ENCODE results near the gene ETV2. TPM values are rescaled to one million over a fixed set of nuclear protein-coding genes. Genes with fewer than 3 reads are reported as not detected.

ETV2 gene
- total RNA-seq, 1 experiment from 2014 or later = 0.73 TPM

GRCh38 chr19:35629332-35629633, 12.3 kb upstream of the ETV2 start:
- DNase-seq (ENCODE audit: low spot score) = no peak
- intact Hi-C loops (cut with micrococcal nuclease; ENCODE audit: unreplicated experiment) = no loop called here
- H3K36me3 ChIP-seq (ENCODE audit: insufficient read depth, low read length, poor library complexity, severe bottlenecking) = peaks cover 37% of the 10 kb centered on the region
- POLR2A ChIA-PET (ENCODE audit: low non-redundant PET) = no interaction called here
- peak overlapping the region; percentile 86 for H3K27ac ChIP-seq (ENCODE audit: low read depth, low read length, poor library complexity, severe bottlenecking)
- TF ChIP-seq CTCF (conservative IDR thresholded peaks at IDR 0.05; ENCODE audit: low read depth, low read length) (no peak), EZH2 (IDR thresholded peaks at IDR 0.05; ENCODE audit: borderline replicate concordance, low read depth, low read length, poor library complexity, severe bottlenecking) (no peak)
- H3K4me1 ChIP-seq (ENCODE audit: insufficient read depth, low read length, poor library complexity, severe bottlenecking) = peaks cover 7% of the 10 kb centered on the region
- H3K27me3 ChIP-seq (replicated peaks; ENCODE audit: insufficient read depth, low read depth, low read length, poor library complexity) = no peaks in the 10 kb centered on the region
- H3K9me3 ChIP-seq (ENCODE audit: low read depth, low read length, poor library complexity, severe bottlenecking) = no peaks in the 10 kb centered on the region
- H3K4me3 ChIP-seq (ENCODE audit: low read depth, low read length, poor library complexity, severe bottlenecking) = peak overlapping the region; percentile 99
- TSS peak; percentile 52 for BruUV-seq (replicated peaks)
- CTCF ChIA-PET = no interaction called here

- no TSS peak for BruUV-seq (replicated peaks)
- no peak overlapping the region for H3K4me3 ChIP-seq (ENCODE audit: low read depth, low read length, poor library complexity, severe bottlenecking)
- TF ChIP-seq CTCF (conservative IDR thresholded peaks at IDR 0.05; ENCODE audit: low read depth, low read length) (no peak), EZH2 (IDR thresholded peaks at IDR 0.05; ENCODE audit: borderline replicate concordance, low read depth, low read length, poor library complexity, severe bottlenecking) (no peak)
- POLR2A ChIA-PET (ENCODE audit: low non-redundant PET) = no interaction called here
- H3K27me3 ChIP-seq (replicated peaks; ENCODE audit: insufficient read depth, low read depth, low read length, poor library complexity) = no peaks in the 10 kb centered on the region
- no peaks in the 10 kb centered on the region for H3K4me1 ChIP-seq (ENCODE audit: insufficient read depth, low read length, poor library complexity, severe bottlenecking)
- CTCF ChIA-PET = no interaction called here
- H3K36me3 ChIP-seq (ENCODE audit: insufficient read depth, low read length, poor library complexity, severe bottlenecking) = peaks cover 63% of the 10 kb centered on the region
- DNase-seq (ENCODE audit: low spot score) = no peak
- intact Hi-C loops (cut with micrococcal nuclease; ENCODE audit: unreplicated experiment) = no loop called here
- no peaks in the 10 kb centered on the region for H3K9me3 ChIP-seq (ENCODE audit: low read depth, low read length, poor library complexity, severe bottlenecking)
- H3K27ac ChIP-seq (ENCODE audit: low read depth, low read length, poor library complexity, severe bottlenecking) = no peak overlapping the region
Observed at GRCh38 chr19:35633727-35634440, 7.7 kb upstream of the ETV2 start.

- Histone ChIP-seq H3K4me3 (ENCODE audit: low read depth, low read length, poor library complexity, severe bottlenecking) (no peak overlapping the region), H3K27ac (ENCODE audit: low read depth, low read length, poor library complexity, severe bottlenecking) (no peak overlapping the region), H3K36me3 (ENCODE audit: insufficient read depth, low read length, poor library complexity, severe bottlenecking) (peaks cover 52% of the 10 kb centered on the region), H3K27me3 (replicated peaks; ENCODE audit: insufficient read depth, low read depth, low read length, poor library complexity) (no peaks in the 10 kb centered on the region), H3K4me1 (ENCODE audit: insufficient read depth, low read length, poor library complexity, severe bottlenecking) (peaks cover 5% of the 10 kb centered on the region), H3K9me3 (ENCODE audit: low read depth, low read length, poor library complexity, severe bottlenecking) (no peaks in the 10 kb centered on the region)
- CTCF ChIA-PET = no interaction called here
- intact Hi-C loops (cut with micrococcal nuclease; ENCODE audit: unreplicated experiment) = no loop called here
- DNase-seq (ENCODE audit: low spot score) = no peak
- BruUV-seq (replicated peaks) = no TSS peak
- POLR2A ChIA-PET (ENCODE audit: low non-redundant PET) = no interaction called here
- TF ChIP-seq CTCF (conservative IDR thresholded peaks at IDR 0.05; ENCODE audit: low read depth, low read length) (no peak), EZH2 (IDR thresholded peaks at IDR 0.05; ENCODE audit: borderline replicate concordance, low read depth, low read length, poor library complexity, severe bottlenecking) (no peak)
Observed at GRCh38 chr19:35636651-35637050, 4.9 kb upstream of the ETV2 start.
